K562 treated with DMSO at 1 percent for 12 hours (cell line): ENCODE measurements around the gene CMTM4. TPM values are rescaled to one million over a fixed set of nuclear protein-coding genes. Genes with fewer than 3 reads are reported as not detected.

ENCODE experiments used
- total RNA-seq: library from RNA; unstranded; fragments of 300-600 nt; gene quantifications from 2 replicates; pipeline ENCODE4 v1.2.3, GENCODE V29; 2022; ENCODE audit not compliant: insufficient read depth

CMTM4 gene
- 4.9 and 22.6 TPM in 2 replicates for total RNA-seq

GRCh38 chr16:66696669-66697630, at the start of gene CMTM4:
TSS of gene CMTM4 (minus strand) at chr16:66696743. CDS start at chr16:66696525, 218 bp downstream.

GRCh38 chr16:66604376-66605176, 92.0 kb downstream of the CMTM4 start, which contains the start of gene CMTM3:
TSS of gene CMTM3 (plus strand) at chr16:66604704. CDS start at chr16:66604806, 102 bp downstream.

GRCh38 chr16:66578651-66579531, 117.7 kb downstream of the CMTM4 start, which contains the start of gene CMTM2:
TSS of gene CMTM2 (plus strand) at chr16:66579463. CDS start at chr16:66579608, 145 bp downstream.

GRCh38 chr16:66566051-66566901, 130.3 kb downstream of the CMTM4 start, which contains the start of gene CMTM1:
TSS of gene CMTM1 (plus strand) at chr16:66566439. CDS start at chr16:66566514, 75 bp downstream.

Other genes starting within 250 kb of the CMTM4 start
- 5.8 and 12.0 TPM in 2 replicates for gene TK2, start 146.6 kb downstream of the CMTM4 start, total RNA-seq
- 162 and 214 TPM in 2 replicates for gene CKLF, start 144.2 kb downstream of the CMTM4 start, total RNA-seq
- 1.9 and 2.2 TPM in 2 replicates for gene CMTM1, start 130.3 kb downstream of the CMTM4 start, total RNA-seq
- not detected in 2 replicates for gene CMTM2, start 117.3 kb downstream of the CMTM4 start, total RNA-seq
- 42.3 and 71.0 TPM in 2 replicates for gene CMTM3, start 92.0 kb downstream of the CMTM4 start, total RNA-seq
- gene DYNC1LI2, start 54.9 kb upstream of the CMTM4 start, total RNA-seq = 6.3 and 41.7 TPM in 2 replicates
- gene TERB1, start 104.8 kb upstream of the CMTM4 start, total RNA-seq = not detected in 2 replicates
- 42.5 and 85.3 TPM in 2 replicates for gene NAE1, start 134.2 kb upstream of the CMTM4 start, total RNA-seq
- not detected in 2 replicates for gene CA7, start 147.7 kb upstream of the CMTM4 start, total RNA-seq
- gene PDP2, start 183.8 kb upstream of the CMTM4 start, total RNA-seq = 2.0 and 9.1 TPM in 2 replicates
- not detected in 2 replicates for gene CDH16, start 222.1 kb upstream of the CMTM4 start, total RNA-seq
- 3.0 and 4.2 TPM in 2 replicates for gene RRAD, start 228.8 kb upstream of the CMTM4 start, total RNA-seq
- 232 and 283 TPM in 2 replicates for gene CIAO2B, start 237.7 kb upstream of the CMTM4 start, total RNA-seq
- 15.4 and 22.8 TPM in 2 replicates for gene CES2, start 238.8 kb upstream of the CMTM4 start, total RNA-seq